Ishikawa (cell line): ENCODE data around the gene FCN1.

Experiments
- FOXM1 ChIP-seq: IDR thresholded peaks from 2 replicates; pipeline ENCODE4 v1.6.1; 2012; ENCODE audit warnings: low read depth, borderline replicate concordance
- NFIC ChIP-seq: IDR thresholded peaks from 2 replicates; pipeline ENCODE4 v1.6.1; 2012
- REST ChIP-seq: IDR thresholded peaks from 2 replicates; pipeline ENCODE4 v1.6.1; 2012; ENCODE audit warnings: low read depth, mild to moderate bottlenecking
- TF ChIP-seq, protein P1 (sequence below): IDR thresholded peaks from 2 replicates; pipeline ENCODE4 v1.6.1; 2012

- TF ChIP-seq NFIC, result no peak
- TF ChIP-seq REST, result no peak
- TF ChIP-seq, protein P1, sequence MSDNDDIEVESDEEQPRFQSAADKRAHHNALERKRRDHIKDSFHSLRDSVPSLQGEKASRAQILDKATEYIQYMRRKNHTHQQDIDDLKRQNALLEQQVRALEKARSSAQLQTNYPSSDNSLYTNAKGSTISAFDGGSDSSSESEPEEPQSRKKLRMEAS, result no peak
- no peak for TF ChIP-seq FOXM1
Observed at GRCh38 chr9:134891053-134891452, 26.7 kb downstream of the FCN1 start.
